ENCODE data around the gene SCAF1. TPM values are rescaled to one million over a fixed set of nuclear protein-coding genes. Genes with fewer than 3 reads are reported as not detected.

Gene SCAF1
- total RNA-seq, 1 donor from 2014 or later = 61.0 TPM

GRCh38 chr19:49635530-49636232 lies 6.3 kb upstream of the SCAF1 start:
- Mint-ChIP-seq H3K27ac (no peak overlapping the region), H3K27me3 (no peaks in the 10 kb centered on the region)

DNA sequence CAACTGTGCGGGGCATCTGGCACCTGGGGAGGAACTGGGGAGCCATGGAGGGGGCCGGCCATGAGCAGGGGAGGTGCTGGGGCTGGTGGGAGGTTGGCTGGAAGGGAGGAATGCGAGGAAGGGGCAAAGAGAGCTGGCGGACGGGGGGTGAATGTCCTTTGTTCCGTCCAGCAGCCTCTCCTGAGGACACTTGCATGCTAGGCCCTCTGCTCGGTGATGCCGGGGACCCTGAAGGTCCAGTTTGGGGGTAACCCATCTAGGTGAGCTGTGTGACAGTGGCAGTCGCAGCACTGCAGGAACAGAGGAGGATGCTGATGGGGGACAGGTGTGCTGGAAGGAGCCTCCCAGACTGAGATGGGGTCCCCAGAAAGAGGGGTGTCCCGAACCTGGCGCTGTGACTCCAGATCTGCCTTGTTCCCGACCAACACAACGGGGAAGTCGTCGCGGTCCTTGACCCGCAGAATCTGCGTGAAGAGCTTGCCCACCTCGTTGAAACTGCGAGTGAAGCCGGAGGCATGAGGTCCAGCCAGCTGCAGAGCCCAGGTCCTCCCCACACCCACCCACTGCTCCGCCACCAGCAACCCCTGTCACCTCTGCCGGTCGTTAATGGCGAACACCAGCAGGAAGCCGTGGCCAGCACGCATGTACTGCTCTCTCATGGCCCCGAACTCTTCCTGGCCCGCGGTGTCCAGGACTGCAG lies 5.6 kb upstream of the SCAF1 start:
- no peak overlapping the region for H3K4me3 Mint-ChIP-seq
- H3K36me3 Mint-ChIP-seq (ENCODE audit: low read depth) = no peaks in the 10 kb centered on the region
- H3K4me1 Mint-ChIP-seq = peaks cover 30% of the 10 kb centered on the region
- intact Hi-C loops (cut with micrococcal nuclease) = no loop called here
- ChIA-PET CTCF (no interaction called here), POLR2A (no interaction called here)
- H3K27me3 Mint-ChIP-seq = no peaks in the 10 kb centered on the region
- TF ChIP-seq, protein P1, sequence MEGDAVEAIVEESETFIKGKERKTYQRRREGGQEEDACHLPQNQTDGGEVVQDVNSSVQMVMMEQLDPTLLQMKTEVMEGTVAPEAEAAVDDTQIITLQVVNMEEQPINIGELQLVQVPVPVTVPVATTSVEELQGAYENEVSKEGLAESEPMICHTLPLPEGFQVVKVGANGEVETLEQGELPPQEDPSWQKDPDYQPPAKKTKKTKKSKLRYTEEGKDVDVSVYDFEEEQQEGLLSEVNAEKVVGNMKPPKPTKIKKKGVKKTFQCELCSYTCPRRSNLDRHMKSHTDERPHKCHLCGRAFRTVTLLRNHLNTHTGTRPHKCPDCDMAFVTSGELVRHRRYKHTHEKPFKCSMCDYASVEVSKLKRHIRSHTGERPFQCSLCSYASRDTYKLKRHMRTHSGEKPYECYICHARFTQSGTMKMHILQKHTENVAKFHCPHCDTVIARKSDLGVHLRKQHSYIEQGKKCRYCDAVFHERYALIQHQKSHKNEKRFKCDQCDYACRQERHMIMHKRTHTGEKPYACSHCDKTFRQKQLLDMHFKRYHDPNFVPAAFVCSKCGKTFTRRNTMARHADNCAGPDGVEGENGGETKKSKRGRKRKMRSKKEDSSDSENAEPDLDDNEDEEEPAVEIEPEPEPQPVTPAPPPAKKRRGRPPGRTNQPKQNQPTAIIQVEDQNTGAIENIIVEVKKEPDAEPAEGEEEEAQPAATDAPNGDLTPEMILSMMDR (IDR thresholded peaks at IDR 0.05) = no peak
- ATAC-seq (ENCODE audit: low read depth) = no peak
- H3K9me3 Mint-ChIP-seq = no peaks in the 10 kb centered on the region
- H3K27ac Mint-ChIP-seq = no peak overlapping the region
- no peak for DNase-seq

More at GRCh38 chr19:49635530-49636232, 6.3 kb upstream of the SCAF1 start:
- TF ChIP-seq, protein P1 (IDR thresholded peaks at IDR 0.05) = no peak
- DNase-seq (no peak), ATAC-seq (ENCODE audit: low read depth) (no peak)
- Mint-ChIP-seq H3K4me1 (peaks cover 25% of the 10 kb centered on the region), H3K4me3 (no peak overlapping the region), H3K36me3 (ENCODE audit: low read depth) (no peaks in the 10 kb centered on the region), H3K9me3 (no peaks in the 10 kb centered on the region)
- intact Hi-C loops (cut with micrococcal nuclease) = no loop called here
- CTCF ChIA-PET = no interaction called here
- POLR2A ChIA-PET = interaction anchor here (0.6 to 0.9 kb wide), 2 partner anchors 42 to 271 kb away, joined by 3 to 7 read pairs; no protein-coding TSS in a partner anchor

DNA sequence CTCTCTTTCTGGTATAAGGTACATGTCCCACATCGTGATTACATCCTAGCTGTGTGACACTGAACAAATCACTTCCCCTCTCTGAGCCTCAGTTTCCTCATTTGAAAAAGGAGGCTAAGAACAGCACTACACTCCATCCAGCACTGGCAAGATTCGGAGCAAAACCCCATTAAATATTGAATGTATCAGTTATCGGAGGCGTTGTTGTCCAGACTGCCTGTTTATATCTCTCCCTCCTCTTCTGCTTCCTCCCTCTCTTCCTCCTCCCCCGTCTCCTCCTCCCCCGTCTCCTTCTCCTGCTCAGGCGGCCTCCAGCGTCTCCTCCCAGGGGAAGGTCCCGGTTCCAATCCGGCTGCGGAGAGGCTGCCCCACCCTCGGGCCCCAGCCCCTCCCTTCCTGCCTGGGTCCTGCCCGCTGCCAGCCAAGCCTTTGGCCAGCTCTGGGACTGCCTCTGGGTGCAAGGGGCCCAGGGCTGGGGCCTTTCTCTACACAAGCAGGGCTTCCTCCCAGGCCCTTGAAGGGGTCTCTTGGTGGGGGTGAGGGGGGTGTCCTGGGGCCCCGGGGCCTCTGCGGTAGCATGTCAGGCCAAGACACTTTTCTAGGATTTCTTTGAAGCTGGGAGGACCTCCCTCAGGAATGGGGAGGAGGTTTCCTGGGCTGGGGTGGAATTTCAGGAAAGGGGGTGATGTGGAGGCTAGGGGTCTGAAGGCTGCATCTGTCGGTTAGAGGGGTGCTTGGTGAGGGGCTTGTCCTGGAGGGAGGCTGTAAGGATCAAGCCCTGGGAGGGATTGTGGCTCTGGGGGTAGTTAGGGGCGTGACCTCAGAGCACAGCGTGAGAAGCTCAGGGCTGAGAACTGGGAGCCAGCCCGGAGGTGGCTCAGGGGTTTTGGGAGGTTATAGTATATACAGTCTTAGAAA lies 3.9 kb upstream of the SCAF1 start:
- H3K27me3 Mint-ChIP-seq = no peaks in the 10 kb centered on the region
- intact Hi-C loops (cut with micrococcal nuclease) = no loop called here
- no peaks in the 10 kb centered on the region for H3K9me3 Mint-ChIP-seq
- TF ChIP-seq, protein P1 (IDR thresholded peaks at IDR 0.05) = no peak
- peaks cover 4% of the 10 kb centered on the region for H3K36me3 Mint-ChIP-seq (ENCODE audit: low read depth)
- H3K27ac Mint-ChIP-seq = no peak overlapping the region
- H3K4me3 Mint-ChIP-seq = peak overlapping the region; percentile 35
- peaks cover 42% of the 10 kb centered on the region for H3K4me1 Mint-ChIP-seq
- POLR2A ChIA-PET = interaction anchor here (0.6 to 0.8 kb wide), 5 partner anchors 24 to 136 kb away, joined by 3 to 5 read pairs (median 3); no protein-coding TSS in a partner anchor
- DNase-seq (no peak), ATAC-seq (ENCODE audit: low read depth) (no peak)
- CTCF ChIA-PET = no interaction called here

- no peak for ATAC-seq (ENCODE audit: low read depth)
- peaks cover 57% of the 10 kb centered on the region for H3K4me1 Mint-ChIP-seq
Observed at GRCh38 chr19:49639401-49640112, 2.5 kb upstream of the SCAF1 start.

More at GRCh38 chr19:49639401-49640112, 2.5 kb upstream of the SCAF1 start:
- intact Hi-C loops (cut with micrococcal nuclease) = loop anchor here (1.0 to 5.0 kb wide), 8 partner anchors 49 to 1002 kb away; partner anchors contain the start of genes DBP, MED25, NOSIP and PPP1R15A
- H3K36me3 Mint-ChIP-seq (ENCODE audit: low read depth) = peaks cover 11% of the 10 kb centered on the region
- TF ChIP-seq, protein P1 (IDR thresholded peaks at IDR 0.05) = no peak
- ChIA-PET POLR2A (interaction anchor here (0.6 to 4.0 kb wide), 22 partner anchors 9 to 1020 kb away, joined by 3 to 97 read pairs (median 6); partner anchors contain the start of genes AKT1S1, ATF5, BCAT2 and BCL2L12), CTCF (interaction anchor here (1.0 to 2.3 kb wide), 3 partner anchors 37 to 46 kb away, joined by 3 to 6 read pairs (median 3); partner anchors contain the start of gene PRMT1)
- no peaks in the 10 kb centered on the region for H3K9me3 Mint-ChIP-seq
- peak overlapping the region; percentile 52 for H3K27ac Mint-ChIP-seq
- no peak for DNase-seq
- peak overlapping the region; percentile 93 for H3K4me3 Mint-ChIP-seq
- no peaks in the 10 kb centered on the region for H3K27me3 Mint-ChIP-seq

Data from activated B cell treated with CpG ODN at 0.5 μM for 24 hours (primary cell).